ENCODE results near the gene PPP1R9A. TPM values are rescaled to one million over a fixed set of nuclear protein-coding genes. Genes with fewer than 3 reads are reported as not detected.

Gene PPP1R9A
- total RNA-seq, 4 donors from 2014 or later = 5.9 to 38.2 (median 13.7) TPM

DNA sequence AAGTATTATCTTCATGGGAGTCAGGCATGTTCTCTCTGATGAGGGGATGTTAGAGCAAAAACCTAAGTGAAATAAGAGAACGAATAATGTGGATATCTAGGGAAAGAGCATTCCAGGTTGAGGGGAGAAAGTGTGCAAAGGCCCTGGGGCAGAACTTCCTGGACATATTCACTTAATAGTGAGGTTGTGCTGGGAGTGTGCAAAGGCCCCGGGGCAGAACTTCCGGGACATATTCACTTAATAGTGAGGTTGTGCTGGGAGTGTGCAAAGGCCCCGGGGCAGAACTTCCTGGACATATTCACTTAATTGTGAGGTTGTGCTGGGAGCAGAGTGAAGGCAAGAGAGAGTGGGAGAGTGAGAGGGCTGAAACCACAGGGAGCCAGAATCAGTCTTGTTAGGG, 405.2 kb downstream of the PPP1R9A start:
- H3K27me3 ChIP-seq = no peaks in the 10 kb centered on the region
- H3K36me3 ChIP-seq = no peaks in the 10 kb centered on the region
- TF ChIP-seq, protein P1, sequence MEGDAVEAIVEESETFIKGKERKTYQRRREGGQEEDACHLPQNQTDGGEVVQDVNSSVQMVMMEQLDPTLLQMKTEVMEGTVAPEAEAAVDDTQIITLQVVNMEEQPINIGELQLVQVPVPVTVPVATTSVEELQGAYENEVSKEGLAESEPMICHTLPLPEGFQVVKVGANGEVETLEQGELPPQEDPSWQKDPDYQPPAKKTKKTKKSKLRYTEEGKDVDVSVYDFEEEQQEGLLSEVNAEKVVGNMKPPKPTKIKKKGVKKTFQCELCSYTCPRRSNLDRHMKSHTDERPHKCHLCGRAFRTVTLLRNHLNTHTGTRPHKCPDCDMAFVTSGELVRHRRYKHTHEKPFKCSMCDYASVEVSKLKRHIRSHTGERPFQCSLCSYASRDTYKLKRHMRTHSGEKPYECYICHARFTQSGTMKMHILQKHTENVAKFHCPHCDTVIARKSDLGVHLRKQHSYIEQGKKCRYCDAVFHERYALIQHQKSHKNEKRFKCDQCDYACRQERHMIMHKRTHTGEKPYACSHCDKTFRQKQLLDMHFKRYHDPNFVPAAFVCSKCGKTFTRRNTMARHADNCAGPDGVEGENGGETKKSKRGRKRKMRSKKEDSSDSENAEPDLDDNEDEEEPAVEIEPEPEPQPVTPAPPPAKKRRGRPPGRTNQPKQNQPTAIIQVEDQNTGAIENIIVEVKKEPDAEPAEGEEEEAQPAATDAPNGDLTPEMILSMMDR (IDR thresholded peaks at IDR 0.05 in 4 of 5, conservative IDR thresholded peaks at IDR 0.05 in 1 of 5) = no peak
- TF ChIP-seq POLR2A (IDR thresholded peaks at IDR 0.05) = no peak
- H3K27ac ChIP-seq = no peak overlapping the region
- H3K9me3 ChIP-seq = no peaks in the 10 kb centered on the region
- DNase-seq (no peak), ATAC-seq (no peak)
- in situ Hi-C loops (cut with MboI; ENCODE audit: low sequenced_read_pairs in 4 of 4) = no loop called here
- H3K4me3 ChIP-seq = no peak overlapping the region
- intact Hi-C loops (cut with DNase I; ENCODE audit: low total_unique reads) = no loop called here
- no peaks in the 10 kb centered on the region for H3K4me1 ChIP-seq

GRCh38 chr7:95316588-95316987, 409.2 kb downstream of the PPP1R9A start:
- intact Hi-C loops (cut with DNase I; ENCODE audit: low total_unique reads) (no loop called here), in situ Hi-C loops (cut with MboI; ENCODE audit: low sequenced_read_pairs in 4 of 4) (no loop called here)
- no peaks in the 10 kb centered on the region for H3K4me1 ChIP-seq
- no peaks in the 10 kb centered on the region for H3K36me3 ChIP-seq
- no peak for ATAC-seq
- H3K27me3 ChIP-seq = no peaks in the 10 kb centered on the region
- H3K27ac ChIP-seq = no peak overlapping the region
- TF ChIP-seq POLR2A (IDR thresholded peaks at IDR 0.05) = no peak
- TF ChIP-seq, protein P1 (IDR thresholded peaks at IDR 0.05 in 4 of 5, conservative IDR thresholded peaks at IDR 0.05 in 1 of 5) = no peak
- DNase-seq = no peak
- no peaks in the 10 kb centered on the region for H3K9me3 ChIP-seq
- H3K4me3 ChIP-seq = no peak overlapping the region

GRCh38 chr7:95317546-95317945, 410.2 kb downstream of the PPP1R9A start:
- no peaks in the 10 kb centered on the region for H3K4me1 ChIP-seq
- ATAC-seq (no peak), DNase-seq (no peak)
- no peak overlapping the region for H3K4me3 ChIP-seq
- intact Hi-C loops (cut with DNase I; ENCODE audit: low total_unique reads) = no loop called here
- no peaks in the 10 kb centered on the region for H3K9me3 ChIP-seq
- in situ Hi-C loops (cut with MboI; ENCODE audit: low sequenced_read_pairs in 4 of 4) = no loop called here
- TF ChIP-seq, protein P1 (IDR thresholded peaks at IDR 0.05 in 4 of 5, conservative IDR thresholded peaks at IDR 0.05 in 1 of 5) = no peak
- TF ChIP-seq POLR2A (IDR thresholded peaks at IDR 0.05) = no peak
- no peaks in the 10 kb centered on the region for H3K27me3 ChIP-seq
- no peaks in the 10 kb centered on the region for H3K36me3 ChIP-seq
- H3K27ac ChIP-seq = no peak overlapping the region

DNA sequence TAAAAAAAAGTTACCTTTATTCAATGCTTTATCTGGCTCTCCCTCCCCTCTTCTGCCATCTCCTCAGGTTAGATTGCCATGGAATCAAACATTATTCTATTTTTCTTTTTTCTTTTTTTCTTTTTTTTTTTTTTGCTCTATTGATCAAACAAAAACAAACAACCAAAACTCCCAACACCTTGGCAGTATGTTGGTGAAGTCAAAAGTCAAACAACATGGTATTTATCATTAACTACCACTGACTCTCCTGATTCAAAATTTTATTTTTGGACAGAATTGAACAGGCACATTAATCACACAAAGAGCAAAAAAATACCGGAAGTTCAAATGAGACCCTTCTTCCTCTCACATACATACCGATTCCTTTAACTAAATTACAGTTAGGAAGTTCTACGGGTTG, 410.6 kb downstream of the PPP1R9A start:
- intact Hi-C loops (cut with DNase I; ENCODE audit: low total_unique reads) = no loop called here
- Histone ChIP-seq H3K4me3 (no peak overlapping the region), H3K36me3 (no peaks in the 10 kb centered on the region), H3K27ac (no peak overlapping the region), H3K9me3 (no peaks in the 10 kb centered on the region), H3K4me1 (no peaks in the 10 kb centered on the region), H3K27me3 (no peaks in the 10 kb centered on the region)
- in situ Hi-C loops (cut with MboI; ENCODE audit: low sequenced_read_pairs in 4 of 4) = no loop called here
- ATAC-seq = no peak
- TF ChIP-seq, protein P1 (IDR thresholded peaks at IDR 0.05 in 4 of 5, conservative IDR thresholded peaks at IDR 0.05 in 1 of 5) = no peak
- TF ChIP-seq POLR2A (IDR thresholded peaks at IDR 0.05) = no peak
- DNase-seq = no peak

DNA sequence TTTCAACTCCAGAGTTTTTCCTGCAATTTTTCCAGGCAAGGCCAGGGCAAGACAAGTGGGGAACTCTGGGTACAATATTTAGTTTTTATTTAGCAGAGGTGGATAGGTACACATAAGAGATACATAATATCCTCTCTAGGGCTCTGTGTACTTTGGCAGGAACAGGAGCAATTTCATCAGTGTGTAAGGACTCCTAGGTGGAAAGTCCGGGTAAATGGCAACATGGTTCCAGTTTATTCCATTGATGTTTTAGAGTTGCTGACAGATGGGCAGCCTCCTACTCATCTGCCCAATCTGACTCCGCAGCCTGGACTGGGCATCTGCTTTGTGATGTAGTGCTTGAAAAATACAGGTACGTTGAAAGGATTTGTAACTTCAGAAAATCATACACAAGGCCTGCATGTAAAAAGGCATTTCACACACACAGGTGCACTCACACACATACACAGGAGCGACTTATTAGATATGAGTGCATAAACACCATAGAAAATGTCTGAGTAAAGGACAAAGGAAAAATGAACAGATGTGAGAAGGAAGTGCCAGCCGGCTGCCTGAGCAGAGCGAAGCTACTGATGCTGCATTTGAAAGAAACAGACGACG, 411.2 kb downstream of the PPP1R9A start:
- no peak overlapping the region for H3K4me3 ChIP-seq
- H3K9me3 ChIP-seq = no peaks in the 10 kb centered on the region
- H3K36me3 ChIP-seq = no peaks in the 10 kb centered on the region
- ATAC-seq (no peak), DNase-seq (no peak)
- intact Hi-C loops (cut with DNase I; ENCODE audit: low total_unique reads) = no loop called here
- no peaks in the 10 kb centered on the region for H3K27me3 ChIP-seq
- no peaks in the 10 kb centered on the region for H3K4me1 ChIP-seq
- TF ChIP-seq POLR2A (IDR thresholded peaks at IDR 0.05) = no peak
- no peak overlapping the region for H3K27ac ChIP-seq
- in situ Hi-C loops (cut with MboI; ENCODE audit: low sequenced_read_pairs in 4 of 4) = no loop called here
